ENCODE measurements around the gene CASTOR1. TPM values are rescaled to one million over a fixed set of nuclear protein-coding genes. Genes with fewer than 3 reads are reported as not detected.

The CASTOR1 gene
- total RNA-seq, 2 donors from 2014 or later: 10.6 to 12.4 TPM

- H3K9me3 ChIP-seq (ENCODE audit: control insufficient read depth, low read length, poor library complexity, severe bottlenecking): no peaks in the 10 kb centered on the region
Observed at GRCh38 chr22:30283342-30283741, 6.0 kb downstream of the CASTOR1 start.

GRCh38 chr22:30282616-30283046 lies 6.7 kb downstream of the CASTOR1 start:
- DNase-seq (no peak), ATAC-seq (no peak)
- H3K36me3 Mint-ChIP-seq (ENCODE audit: low read depth): no peaks in the 10 kb centered on the region

More at GRCh38 chr22:30283342-30283741, 6.0 kb downstream of the CASTOR1 start:
- Mint-ChIP-seq H3K36me3 (ENCODE audit: low read depth) (no peaks in the 10 kb centered on the region), H3K27ac (peak overlapping the region; percentile 32), H3K4me3 (peak overlapping the region; percentile 55), H3K27me3 (no peaks in the 10 kb centered on the region), H3K4me1 (peaks cover 37% of the 10 kb centered on the region)
- no peak for ATAC-seq
- DNase-seq: no peak

GRCh38 chr22:30280505-30280904 lies 8.8 kb downstream of the CASTOR1 start:
- Mint-ChIP-seq H3K4me3 (no peak overlapping the region), H3K36me3 (ENCODE audit: low read depth) (no peaks in the 10 kb centered on the region), H3K27ac (no peak overlapping the region), H3K27me3 (no peaks in the 10 kb centered on the region), H3K4me1 (peaks cover 37% of the 10 kb centered on the region)
- ATAC-seq: no peak
- H3K9me3 ChIP-seq (ENCODE audit: control insufficient read depth, low read length, poor library complexity, severe bottlenecking): no peaks in the 10 kb centered on the region
- DNase-seq: no peak

More at GRCh38 chr22:30282616-30283046, 6.7 kb downstream of the CASTOR1 start:
- no peaks in the 10 kb centered on the region for H3K9me3 ChIP-seq (ENCODE audit: control insufficient read depth, low read length, poor library complexity, severe bottlenecking)
- Mint-ChIP-seq H3K27ac (peak overlapping the region; percentile 32), H3K27me3 (no peaks in the 10 kb centered on the region), H3K4me1 (peaks cover 31% of the 10 kb centered on the region), H3K4me3 (peak overlapping the region; percentile 12)

DNA sequence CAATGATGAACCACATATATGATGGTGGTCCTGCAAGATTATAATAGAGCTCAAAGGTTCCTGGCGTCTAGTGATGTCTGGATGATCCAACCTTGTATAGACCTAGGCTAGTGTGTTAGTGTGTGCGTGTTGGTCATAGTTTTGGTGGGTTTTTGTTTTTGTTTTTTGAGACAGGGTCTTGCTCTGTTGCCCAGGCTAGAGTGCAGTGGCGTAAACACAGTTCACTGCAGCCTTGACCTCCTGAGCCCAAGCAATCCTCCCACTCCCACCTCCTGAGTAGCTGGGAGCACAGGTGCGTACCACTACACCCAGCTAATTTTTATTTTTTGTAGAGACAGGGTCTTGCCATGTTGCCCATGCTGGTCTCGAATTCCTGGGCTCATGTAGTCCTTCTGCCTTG lies 9.4 kb downstream of the CASTOR1 start:
- no peak for ATAC-seq
- H3K36me3 Mint-ChIP-seq (ENCODE audit: low read depth): no peaks in the 10 kb centered on the region
- H3K9me3 ChIP-seq (ENCODE audit: control insufficient read depth, low read length, poor library complexity, severe bottlenecking): no peaks in the 10 kb centered on the region
- H3K4me3 Mint-ChIP-seq: peak overlapping the region; percentile 47
- DNase-seq: no peak
- H3K4me1 Mint-ChIP-seq: peaks cover 39% of the 10 kb centered on the region
- H3K27me3 Mint-ChIP-seq: no peaks in the 10 kb centered on the region
- H3K27ac Mint-ChIP-seq: no peak overlapping the region

GRCh38 chr22:30279046-30279788 lies 10.1 kb downstream of the CASTOR1 start:
- Mint-ChIP-seq H3K27ac (no peak overlapping the region), H3K27me3 (no peaks in the 10 kb centered on the region), H3K4me1 (peaks cover 40% of the 10 kb centered on the region), H3K36me3 (ENCODE audit: low read depth) (no peaks in the 10 kb centered on the region), H3K4me3 (peak overlapping the region; percentile 47)
- DNase-seq: no peak
- ATAC-seq: no peak
- H3K9me3 ChIP-seq (ENCODE audit: control insufficient read depth, low read length, poor library complexity, severe bottlenecking): no peaks in the 10 kb centered on the region

DNA sequence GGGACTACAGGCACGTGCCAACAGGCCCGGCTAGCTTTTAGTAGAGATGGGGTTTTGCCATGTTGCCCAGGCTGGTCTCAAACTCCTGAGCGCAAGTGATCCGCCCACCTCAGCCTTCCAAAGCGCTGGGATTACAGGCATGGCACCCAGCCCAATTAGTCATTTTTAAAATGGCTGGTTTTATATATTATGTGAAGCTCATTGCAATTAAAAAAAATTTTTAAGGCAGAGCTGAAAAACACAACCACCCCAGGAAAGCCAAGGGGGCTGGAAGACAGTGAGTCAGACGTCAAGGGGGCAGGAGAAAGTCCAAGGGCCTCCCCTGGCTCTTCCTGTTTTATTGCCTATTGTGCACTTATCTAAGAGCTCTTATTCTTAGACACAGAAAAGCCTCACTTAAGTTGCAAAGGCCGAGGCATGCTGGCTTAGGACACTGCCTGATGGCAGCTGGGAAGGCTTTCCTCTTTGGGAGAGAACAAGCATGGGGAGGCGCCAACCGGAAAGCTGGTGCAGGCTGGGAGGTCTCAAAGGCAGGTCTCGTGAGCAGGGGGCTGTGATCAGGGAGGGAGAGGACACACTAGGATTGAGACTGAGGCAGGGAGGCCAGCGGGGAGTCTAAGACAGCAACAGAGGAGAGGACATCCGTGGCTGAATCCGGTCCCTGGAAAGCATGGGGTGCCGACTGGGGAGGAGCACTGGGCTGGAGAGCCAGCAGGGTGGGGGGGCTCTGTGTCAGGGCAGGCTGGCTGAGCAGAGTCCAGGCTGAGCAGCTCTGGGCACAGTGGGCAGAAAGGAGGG lies 11.6 kb downstream of the CASTOR1 start:
- H3K4me1 Mint-ChIP-seq: peaks cover 42% of the 10 kb centered on the region
- ATAC-seq: no peak

GRCh38 chr22:30276039-30276438 lies 13.3 kb downstream of the CASTOR1 start:
- Mint-ChIP-seq H3K4me3 (peak overlapping the region; percentile 86), H3K36me3 (ENCODE audit: low read depth) (no peaks in the 10 kb centered on the region), H3K27ac (peak overlapping the region; percentile 89), H3K4me1 (peaks cover 41% of the 10 kb centered on the region), H3K27me3 (no peaks in the 10 kb centered on the region)
- ATAC-seq: peak; percentile 26
- DNase-seq: no peak
- H3K9me3 ChIP-seq (ENCODE audit: control insufficient read depth, low read length, poor library complexity, severe bottlenecking): no peaks in the 10 kb centered on the region

More for the DNA sequence above, 11.6 kb downstream of the CASTOR1 start:
- Mint-ChIP-seq H3K36me3 (ENCODE audit: low read depth) (no peaks in the 10 kb centered on the region), H3K27ac (no peak overlapping the region), H3K4me3 (no peak overlapping the region), H3K27me3 (no peaks in the 10 kb centered on the region)
- H3K9me3 ChIP-seq (ENCODE audit: control insufficient read depth, low read length, poor library complexity, severe bottlenecking): no peaks in the 10 kb centered on the region
- no peak for DNase-seq

DNA sequence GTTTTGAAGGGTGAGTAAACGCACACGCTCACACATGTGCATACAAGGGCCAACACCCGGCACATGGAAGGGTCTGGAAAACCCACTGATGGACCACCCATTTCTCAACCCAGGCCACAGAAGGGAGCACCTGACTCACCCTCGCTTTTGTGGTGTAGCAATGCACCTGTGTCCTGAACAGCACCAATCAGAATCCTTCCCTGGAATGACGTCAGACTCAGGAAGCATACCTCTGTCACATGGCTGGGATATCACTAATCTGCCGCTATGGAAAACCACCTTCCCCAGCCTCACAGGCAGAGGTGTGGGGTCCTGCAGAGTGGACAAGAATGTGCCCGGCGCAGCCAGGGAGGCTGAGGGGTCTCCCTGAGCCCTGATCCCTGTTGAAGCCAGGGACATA lies 13.7 kb downstream of the CASTOR1 start:
- DNase-seq (no peak), ATAC-seq (peak; percentile 81)
- Mint-ChIP-seq H3K36me3 (ENCODE audit: low read depth) (peaks cover 1% of the 10 kb centered on the region), H3K27ac (peak overlapping the region; percentile 89), H3K27me3 (no peaks in the 10 kb centered on the region), H3K4me3 (peak overlapping the region; percentile 86), H3K4me1 (peaks cover 41% of the 10 kb centered on the region)
- no peaks in the 10 kb centered on the region for H3K9me3 ChIP-seq (ENCODE audit: control insufficient read depth, low read length, poor library complexity, severe bottlenecking)

GRCh38 chr22:30274437-30274812 lies 14.9 kb downstream of the CASTOR1 start:
- Mint-ChIP-seq H3K4me3 (no peak overlapping the region), H3K27ac (peak overlapping the region; percentile 89), H3K4me1 (peaks cover 41% of the 10 kb centered on the region), H3K36me3 (ENCODE audit: low read depth) (peaks cover 2% of the 10 kb centered on the region), H3K27me3 (no peaks in the 10 kb centered on the region)
- DNase-seq (no peak), ATAC-seq (no peak)
- no peaks in the 10 kb centered on the region for H3K9me3 ChIP-seq (ENCODE audit: control insufficient read depth, low read length, poor library complexity, severe bottlenecking)

GRCh38 chr22:30273711-30274436 lies 15.4 kb downstream of the CASTOR1 start:
- no peak for DNase-seq
- no peaks in the 10 kb centered on the region for H3K9me3 ChIP-seq (ENCODE audit: control insufficient read depth, low read length, poor library complexity, severe bottlenecking)
- H3K36me3 Mint-ChIP-seq (ENCODE audit: low read depth): peaks cover 2% of the 10 kb centered on the region
- peaks cover 37% of the 10 kb centered on the region for H3K4me1 Mint-ChIP-seq
- peak overlapping the region; percentile 89 for H3K27ac Mint-ChIP-seq
- no peak for ATAC-seq
- no peak overlapping the region for H3K4me3 Mint-ChIP-seq
- no peaks in the 10 kb centered on the region for H3K27me3 Mint-ChIP-seq

DNA sequence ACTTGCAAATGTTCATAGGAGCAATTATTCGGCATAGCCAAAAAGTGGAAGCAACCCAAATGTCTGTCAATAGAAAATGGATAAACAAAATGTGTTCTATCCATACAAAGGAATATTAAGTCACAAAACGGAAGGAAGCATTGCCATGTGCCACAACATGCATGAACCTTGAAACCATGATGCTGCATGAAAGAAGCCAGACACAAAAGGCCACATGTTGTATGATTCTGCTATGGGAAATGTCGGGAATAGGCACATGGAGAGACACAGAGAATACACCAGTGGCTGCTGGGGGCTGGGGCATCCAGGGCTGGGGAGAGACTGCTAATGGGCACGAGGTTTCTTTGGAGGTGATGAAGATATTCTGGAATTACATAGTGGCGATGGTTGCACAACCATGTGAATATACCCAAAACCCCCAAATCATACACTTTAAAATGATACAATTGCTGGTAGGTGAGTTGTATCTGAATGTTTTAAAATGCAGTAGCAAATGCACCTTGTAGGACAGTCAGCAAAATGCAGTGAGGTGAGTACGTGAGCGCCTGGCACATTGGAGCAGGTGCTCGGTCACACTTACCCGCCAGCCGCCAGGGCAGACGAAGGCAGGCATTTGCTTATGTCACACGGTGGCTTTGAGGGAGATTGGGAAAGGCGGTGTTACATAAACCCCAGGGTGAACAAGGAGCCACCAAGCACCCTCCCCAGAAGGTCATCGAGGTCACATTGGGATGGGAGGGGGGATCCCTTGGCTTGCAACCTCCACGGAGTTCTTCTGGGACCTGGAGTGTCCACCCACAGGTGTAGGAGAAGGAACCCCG lies 16.3 kb downstream of the CASTOR1 start:
- H3K27ac Mint-ChIP-seq: peak overlapping the region; percentile 32
- H3K36me3 Mint-ChIP-seq (ENCODE audit: low read depth): peaks cover 2% of the 10 kb centered on the region
- H3K27me3 Mint-ChIP-seq: no peaks in the 10 kb centered on the region
- H3K9me3 ChIP-seq (ENCODE audit: control insufficient read depth, low read length, poor library complexity, severe bottlenecking): no peaks in the 10 kb centered on the region
- peaks cover 38% of the 10 kb centered on the region for H3K4me1 Mint-ChIP-seq
- no peak for ATAC-seq
- DNase-seq: no peak
- H3K4me3 Mint-ChIP-seq: peak overlapping the region; percentile 25

GRCh38 chr22:30270832-30271231 lies 18.5 kb downstream of the CASTOR1 start:
- peaks cover 48% of the 10 kb centered on the region for H3K4me1 Mint-ChIP-seq
- H3K36me3 Mint-ChIP-seq (ENCODE audit: low read depth): peaks cover 2% of the 10 kb centered on the region

More at GRCh38 chr22:30270832-30271231, 18.5 kb downstream of the CASTOR1 start:
- Mint-ChIP-seq H3K27me3 (no peaks in the 10 kb centered on the region), H3K27ac (peak overlapping the region; percentile 43), H3K4me3 (no peak overlapping the region)
- DNase-seq: no peak
- ATAC-seq: no peak
- no peaks in the 10 kb centered on the region for H3K9me3 ChIP-seq (ENCODE audit: control insufficient read depth, low read length, poor library complexity, severe bottlenecking)
